OCI-LY7 (cell line): ENCODE data around the gene KIAA1549. TPM values are rescaled to one million over a fixed set of nuclear protein-coding genes. Genes with fewer than 3 reads are reported as not detected.
"Not testable (repeated sequence)": the region's sequence is repeated elsewhere in the genome, so short reads cannot be mapped to it uniquely, and the experiment has no call there.

Experiments
- BruUV-seq: library from RNA; stranded (reverse); fragments of 400-500 nt; replicated peaks from 2 replicates; lab custom pipeline; 2021; lab: Mats Ljungman, UMichigan
- CTCF ChIA-PET: fragments of 300-600 bp; sonication (Branson Sonifier 250); formaldehyde crosslinking; loops from one replicate; lab custom pipeline; 2022; ENCODE audit warnings: antibody characterized with exemption; ENCODE audit not compliant: unreplicated experiment; lab: Charles Lee
- POLR2A ChIA-PET: fragments of 300-600 bp; sonication (Branson Sonifier 250); formaldehyde crosslinking; loops from one replicate; lab custom pipeline; 2022; ENCODE audit warnings: antibody characterized with exemption; lab: Charles Lee
- DNase-seq: peaks from one replicate; pipeline ENCODE4 v3.0.0-alpha.2; 2015; ENCODE audit warnings: low spot score
- H2AFZ ChIP-seq: fragments of 200-600 bp; sonication (generic), shearing (Covaris generic); 2 replicates; pipeline ENCODE4 v1.6.1; 2014; ENCODE audit warnings: mild to moderate bottlenecking, antibody characterized with exemption, low read length, moderate library complexity
- H3K27ac ChIP-seq: fragments of 200-600 bp; sonication (generic); 2 replicates; pipeline ENCODE4 v1.5.1; 2014; ENCODE audit warnings: mixed run types, low read depth, mild to moderate bottlenecking, moderate library complexity, low read length, inconsistent platforms; ENCODE audit not compliant: poor library complexity, severe bottlenecking
- H3K36me3 ChIP-seq: fragments of 200-600 bp; sonication (generic); 2 replicates; pipeline ENCODE4 v1.6.1; 2014; ENCODE audit warnings: mild to moderate bottlenecking, antibody characterized with exemption, low read length, moderate library complexity, mixed read lengths; ENCODE audit not compliant: insufficient read depth
- H3K4me1 ChIP-seq: fragments of 200-600 bp; sonication (generic); 2 replicates; pipeline ENCODE4 v1.5.1; 2014; ENCODE audit warnings: mild to moderate bottlenecking, low read length; ENCODE audit not compliant: insufficient read depth, poor library complexity, severe bottlenecking
- H3K4me2 ChIP-seq: fragments of 200-600 bp; sonication (generic); 2 replicates; pipeline ENCODE4 v1.6.1; 2014; ENCODE audit warnings: mild to moderate bottlenecking, low read length
- H3K4me3 ChIP-seq: fragments of 200-600 bp; sonication (generic); 2 replicates; pipeline ENCODE4 v1.5.1; 2014; ENCODE audit warnings: mild to moderate bottlenecking, low read depth, low read length; ENCODE audit not compliant: poor library complexity, severe bottlenecking
- H3K79me2 ChIP-seq: fragments of 200-600 bp; sonication (generic); 2 replicates; pipeline ENCODE4 v1.6.1; 2016; ENCODE audit warnings: low read depth, mild to moderate bottlenecking, low read length, moderate library complexity, mixed read lengths; ENCODE audit not compliant: insufficient read depth
- H3K9me2 ChIP-seq: fragments of 200-600 bp; sonication (generic); 2 replicates; pipeline ENCODE4 v1.6.1; 2016; ENCODE audit warnings: mild to moderate bottlenecking, low read length, mixed read lengths; ENCODE audit not compliant: insufficient read depth
- H3K9me3 ChIP-seq: fragments of 200-600 bp; sonication (generic); 2 replicates; pipeline ENCODE4 v1.6.1; 2014; ENCODE audit warnings: mild to moderate bottlenecking, mixed run types, low read length, mixed read lengths
- H4K20me1 ChIP-seq: fragments of 200-600 bp; sonication (generic); 2 replicates; pipeline ENCODE4 v1.6.1; 2014; ENCODE audit warnings: mild to moderate bottlenecking, antibody characterized with exemption, low read length, moderate library complexity, mixed read lengths; ENCODE audit not compliant: insufficient read depth
- CTCF ChIP-seq: fragments of 200-600 bp; sonication (generic); conservative IDR thresholded peaks from 2 replicates; pipeline ENCODE4 v1.5.1; 2014; ENCODE audit warnings: mild to moderate bottlenecking, antibody characterized with exemption, low read length, moderate library complexity, mixed read lengths
- EZH2phosphoT487 ChIP-seq: fragments of 200-600 bp; sonication (generic); IDR thresholded peaks from 2 replicates; pipeline ENCODE4 v1.6.1; 2018; ENCODE audit warnings: low read depth, borderline replicate concordance, mild to moderate bottlenecking, mixed run types, antibody characterized with exemption, low read length, moderate library complexity, mixed read lengths
- intact Hi-C: fragments of 100-400 bp; cut with micrococcal nuclease; formaldehyde crosslinking; loops from one replicate; pipeline ENCODE4 v1.10.0; 2022; ENCODE audit not compliant: unreplicated experiment
- total RNA-seq, 2 experiments: library from RNA; depleted of rRNA in 1 of 2; stranded (reverse); fragments of >200 nt in 1 of 2; shearing (Covaris generic) in 1 of 2; gene quantifications; 2 replicates each; pipeline ENCODE4 v1.2.3, GENCODE V29; 2014 to 2022

The KIAA1549 gene
- total RNA-seq, 2 experiments from 2014 or later, result 0.03 to 3.0 TPM

- Histone ChIP-seq H3K36me3 (no peaks in the 10 kb centered on the region), H4K20me1 (no peaks in the 10 kb centered on the region), H3K79me2 (no peaks in the 10 kb centered on the region), H3K9me2 (no peaks in the 10 kb centered on the region), H3K9me3 (no peaks in the 10 kb centered on the region), H3K4me2 (no peak within 1 kb of the TSS), H3K4me1 (no peaks in the 10 kb centered on the region), H3K27ac (no peak within 1 kb of the TSS), H3K4me3 (no peak within 1 kb of the TSS), H2AFZ (no peak within 1 kb of the TSS)
- BruUV-seq, result no TSS peak
- DNase-seq, result no peak
- ChIA-PET CTCF (no interaction called here), POLR2A (no interaction called here)
- TF ChIP-seq EZH2phosphoT487 (no peak), CTCF (no peak)
- intact Hi-C loops, result no loop called here
These were observed 183.4 kb downstream of the KIAA1549 start, which contains the start of the genes ATP6V0A4 and TMEM213 for GRCh38 chr7:138797715-138798320. Gene ATP6V0A4 (minus strand): TSS chr7:138798196. CDS start chr7:138771247, 26,949 bp downstream. Gene TMEM213 (plus strand): TSS chr7:138797994. CDS start chr7:138798105, 111 bp downstream.

- H3K4me1 ChIP-seq, H2AFZ ChIP-seq, BruUV-seq, DNase-seq, CTCF ChIA-PET, H3K27ac ChIP-seq, intact Hi-C loops, H3K4me3 ChIP-seq, H3K9me2 ChIP-seq, H3K79me2 ChIP-seq, H3K4me2 ChIP-seq, H3K36me3 ChIP-seq, H4K20me1 ChIP-seq, H3K9me3 ChIP-seq: not testable (repeated sequence)
- POLR2A ChIA-PET, result interaction anchor here (0.6 kb wide), 1 partner anchor 192 kb away, joined by 3 read pairs; no protein-coding TSS in a partner anchor
These were observed 184.1 kb downstream of the KIAA1549 start for GRCh38 chr7:138797046-138797445.

- Histone ChIP-seq H3K4me3 (no peak overlapping the region), H4K20me1 (no peaks in the 10 kb centered on the region), H3K36me3 (no peaks in the 10 kb centered on the region), H3K9me3 (no peaks in the 10 kb centered on the region), H2AFZ (no peak overlapping the region), H3K4me1 (no peaks in the 10 kb centered on the region), H3K79me2 (no peaks in the 10 kb centered on the region), H3K27ac (no peak overlapping the region), H3K4me2 (no peak overlapping the region), H3K9me2 (no peaks in the 10 kb centered on the region)
- no peak for DNase-seq
- BruUV-seq, result no TSS peak
- TF ChIP-seq CTCF, result no peak
- no peak for TF ChIP-seq EZH2phosphoT487
- CTCF ChIA-PET, result no interaction called here
- POLR2A ChIA-PET, result interaction anchor here (0.6 kb wide), 1 partner anchor 191 kb away, joined by 3 read pairs; no protein-coding TSS in a partner anchor
- intact Hi-C loops, result no loop called here
These were observed 185.1 kb downstream of the KIAA1549 start for GRCh38 chr7:138796038-138796615.
